ENCODE data around the gene DOP1A.

The DOP1A gene

DNA sequence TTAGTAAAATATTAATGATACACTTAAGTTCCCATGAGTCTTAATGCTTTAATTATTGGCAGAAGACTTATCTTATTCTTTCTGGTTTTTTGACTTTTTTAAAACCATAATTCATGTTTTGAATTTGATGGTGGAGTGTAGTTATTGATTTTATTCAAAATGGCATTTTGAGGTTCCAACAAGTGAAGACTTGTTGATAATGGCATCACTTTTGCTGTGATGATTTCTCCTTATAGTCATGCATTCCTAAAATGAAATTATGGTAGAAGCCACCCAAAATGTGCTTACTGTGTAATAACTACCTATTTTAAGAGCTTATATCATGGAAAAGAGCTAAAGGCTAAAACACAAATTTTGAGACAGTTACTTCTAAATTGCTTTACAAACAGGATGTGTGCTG, 2.2 kb downstream of the DOP1A start:
- no peak overlapping the region for H3K4me3 ChIP-seq (ENCODE audit: low read depth, low read length)
- DNase-seq (ENCODE audit: low read depth): no peak

GRCh38 chr6:83071023-83071422, 3.6 kb downstream of the DOP1A start:
- no peak overlapping the region for H3K4me3 ChIP-seq (ENCODE audit: low read depth, low read length)
- DNase-seq (ENCODE audit: low read depth): no peak

- no peak for DNase-seq (ENCODE audit: low read depth)
- no peak overlapping the region for H3K4me3 ChIP-seq (ENCODE audit: low read depth, low read length)
Observed at GRCh38 chr6:83071707-83072106, 4.2 kb downstream of the DOP1A start.

DNA sequence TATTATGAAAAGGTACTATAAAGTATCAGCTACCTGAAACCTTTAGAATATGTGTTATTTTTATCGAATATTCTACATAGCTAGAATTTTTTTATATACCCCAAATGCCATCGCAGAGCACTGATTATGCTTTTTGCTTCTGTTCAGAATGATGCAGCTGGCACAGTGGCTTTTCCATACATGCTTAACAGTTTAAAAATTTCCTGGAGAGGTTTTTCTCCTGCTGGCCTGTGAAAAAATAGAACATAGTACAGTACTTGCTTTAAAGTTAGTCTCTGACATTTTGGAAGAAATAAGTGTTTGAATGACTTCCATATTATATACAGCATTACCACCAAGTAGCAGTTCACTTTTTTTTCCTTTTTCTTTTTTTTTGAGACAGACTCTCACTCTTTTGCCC, 5.3 kb downstream of the DOP1A start:
- no peak overlapping the region for H3K4me3 ChIP-seq (ENCODE audit: low read depth, low read length)

GRCh38 chr6:83073615-83074014, 6.1 kb downstream of the DOP1A start:
- H3K4me3 ChIP-seq (ENCODE audit: low read depth, low read length): no peak overlapping the region
- no peak for DNase-seq (ENCODE audit: low read depth)

More for the DNA sequence above, 5.3 kb downstream of the DOP1A start:
- no peak for DNase-seq (ENCODE audit: low read depth)

GRCh38 chr6:83083476-83083875, 16.0 kb downstream of the DOP1A start:
- no peak for DNase-seq (ENCODE audit: low read depth)
- H3K4me3 ChIP-seq (ENCODE audit: low read depth, low read length): no peak overlapping the region

GRCh38 chr6:83086751-83087150, 19.3 kb downstream of the DOP1A start:
- no peak for DNase-seq (ENCODE audit: low read depth)
- H3K4me3 ChIP-seq (ENCODE audit: low read depth, low read length): no peak overlapping the region

GRCh38 chr6:83092756-83093399, 25.4 kb downstream of the DOP1A start:
- no peak for DNase-seq (ENCODE audit: low read depth)
- no peak overlapping the region for H3K4me3 ChIP-seq (ENCODE audit: low read depth, low read length)

DNA sequence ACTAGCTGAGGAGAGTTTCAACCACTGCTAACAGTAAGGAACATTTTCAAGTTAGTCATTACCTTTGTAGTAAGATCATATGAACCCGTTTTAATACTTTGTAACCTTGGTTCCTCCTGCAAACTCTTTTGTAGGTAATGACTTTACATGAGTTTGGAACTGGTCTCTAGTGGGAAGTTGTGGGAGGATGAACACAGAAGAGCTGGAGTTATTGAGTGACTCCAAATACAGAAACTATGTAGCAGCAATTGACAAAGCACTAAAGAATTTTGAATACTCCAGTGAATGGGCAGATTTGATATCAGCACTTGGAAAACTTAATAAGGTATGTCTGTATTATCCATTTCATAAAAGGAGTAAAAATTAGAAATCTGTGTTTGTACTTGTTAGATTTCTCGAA, 29.3 kb downstream of the DOP1A start:
- H3K4me3 ChIP-seq (ENCODE audit: low read depth, low read length): no peak overlapping the region
- no peak for DNase-seq (ENCODE audit: low read depth)

DNA sequence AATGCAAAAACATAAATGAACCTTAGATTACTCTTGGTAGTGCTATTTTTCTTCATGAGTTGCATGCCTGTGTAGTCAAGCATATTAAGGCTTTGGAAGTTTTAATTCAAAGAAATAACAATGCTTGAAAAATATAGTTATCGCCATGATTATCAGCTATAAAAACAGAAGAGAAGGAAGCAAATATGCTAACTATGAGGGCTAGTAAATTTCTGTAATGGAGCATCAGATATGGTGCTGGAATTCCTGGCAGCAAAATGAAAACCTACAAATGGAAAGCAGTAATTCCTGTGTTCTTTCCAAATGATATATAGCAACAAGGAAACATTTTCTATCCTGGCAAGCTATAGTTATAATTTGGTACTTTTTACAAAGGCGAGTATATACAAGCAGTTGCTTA, 29.7 kb downstream of the DOP1A start:
- no peak overlapping the region for H3K4me3 ChIP-seq (ENCODE audit: low read depth, low read length)
- no peak for DNase-seq (ENCODE audit: low read depth)

DNA sequence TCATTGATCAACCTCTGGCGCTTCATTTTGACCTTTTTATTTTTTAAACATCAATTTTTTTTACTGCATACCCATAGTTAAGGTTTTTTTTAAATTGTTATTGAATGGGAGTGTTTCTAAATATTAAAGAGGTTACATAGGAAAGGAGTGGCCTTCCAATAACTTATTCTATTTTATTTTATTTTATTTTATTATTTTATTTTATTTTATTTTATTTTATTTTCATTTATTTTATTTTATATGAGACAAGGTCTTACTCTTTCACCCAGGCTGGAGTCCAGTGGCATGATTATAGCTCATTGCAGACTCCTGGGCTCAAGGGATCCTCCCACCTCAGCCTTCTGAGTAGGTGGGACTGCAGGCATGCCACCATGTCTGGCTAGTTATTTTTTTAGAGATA, 30.2 kb downstream of the DOP1A start:
- no peak overlapping the region for H3K4me3 ChIP-seq (ENCODE audit: low read depth, low read length)
- DNase-seq (ENCODE audit: low read depth): no peak

DNA sequence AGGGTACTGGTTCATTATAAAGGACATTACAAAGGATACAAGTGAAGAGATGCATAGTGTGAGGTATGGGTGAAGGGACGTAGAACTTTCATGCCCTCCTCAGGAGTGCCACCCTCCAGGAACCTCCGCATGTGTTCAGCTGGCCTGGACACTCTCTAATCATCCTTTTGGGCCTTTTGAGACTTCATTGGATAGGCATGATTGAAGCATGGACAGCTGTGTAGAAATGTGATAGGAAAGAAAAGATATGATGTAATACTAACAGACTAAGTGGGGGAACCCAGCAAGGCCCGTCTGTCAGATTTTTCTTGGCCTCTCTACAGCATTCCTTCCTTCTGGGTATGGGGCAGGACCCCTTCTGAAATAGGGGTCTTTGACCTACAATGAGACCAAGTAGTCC, 31.1 kb downstream of the DOP1A start:
- DNase-seq (ENCODE audit: low read depth): no peak

GRCh38 chr6:83108378-83108777, 40.9 kb downstream of the DOP1A start:
- no peak overlapping the region for H3K4me3 ChIP-seq (ENCODE audit: low read depth, low read length)
- no peak for DNase-seq (ENCODE audit: low read depth)

More for the DNA sequence above, 31.1 kb downstream of the DOP1A start:
- no peak overlapping the region for H3K4me3 ChIP-seq (ENCODE audit: low read depth, low read length)

DNA sequence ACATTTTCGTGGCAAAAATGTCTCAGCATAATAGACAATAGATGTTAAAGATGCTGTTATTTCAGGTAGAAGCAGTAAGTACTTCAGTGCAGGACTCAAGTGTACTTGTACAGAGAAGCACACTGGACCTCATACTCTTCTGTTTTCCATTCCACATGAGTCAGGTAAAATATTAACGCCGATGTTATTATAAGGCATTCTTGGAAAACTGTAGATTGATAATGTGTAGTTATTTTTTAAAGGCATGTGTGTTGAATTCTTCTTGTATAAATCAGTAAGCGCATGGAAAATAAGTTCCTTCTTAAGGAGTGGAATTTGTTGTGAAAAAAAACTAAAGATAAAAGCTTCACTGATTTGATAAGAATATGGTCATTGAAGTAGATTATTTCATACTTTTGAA, 45.8 kb downstream of the DOP1A start:
- no peak overlapping the region for H3K4me3 ChIP-seq (ENCODE audit: low read depth, low read length)
- DNase-seq (ENCODE audit: low read depth): no peak

GRCh38 chr6:83114164-83114563, 46.7 kb downstream of the DOP1A start:
- H3K4me3 ChIP-seq (ENCODE audit: low read depth, low read length): no peak overlapping the region
- DNase-seq (ENCODE audit: low read depth): no peak

GRCh38 chr6:83117802-83118201, 50.3 kb downstream of the DOP1A start:
- no peak for DNase-seq (ENCODE audit: low read depth)
- no peak overlapping the region for H3K4me3 ChIP-seq (ENCODE audit: low read depth, low read length)

- DNase-seq (ENCODE audit: low read depth): no peak
- no peak overlapping the region for H3K4me3 ChIP-seq (ENCODE audit: low read depth, low read length)
Observed at GRCh38 chr6:83119742-83120300, 52.4 kb downstream of the DOP1A start.

GRCh38 chr6:83124553-83124952, 57.1 kb downstream of the DOP1A start:
- no peak overlapping the region for H3K4me3 ChIP-seq (ENCODE audit: low read depth, low read length)
- DNase-seq (ENCODE audit: low read depth): no peak

- no peak for DNase-seq (ENCODE audit: low read depth)
- H3K4me3 ChIP-seq (ENCODE audit: low read depth, low read length): no peak overlapping the region
Observed at GRCh38 chr6:83125425-83125824, 58.0 kb downstream of the DOP1A start.

GRCh38 chr6:83126223-83126622, 58.8 kb downstream of the DOP1A start:
- no peak overlapping the region for H3K4me3 ChIP-seq (ENCODE audit: low read depth, low read length)
- no peak for DNase-seq (ENCODE audit: low read depth)

GRCh38 chr6:83126807-83127206, 59.3 kb downstream of the DOP1A start:
- H3K4me3 ChIP-seq (ENCODE audit: low read depth, low read length): no peak overlapping the region
- DNase-seq (ENCODE audit: low read depth): no peak

GRCh38 chr6:83127258-83127657, 59.8 kb downstream of the DOP1A start:
- no peak overlapping the region for H3K4me3 ChIP-seq (ENCODE audit: low read depth, low read length)
- no peak for DNase-seq (ENCODE audit: low read depth)
